Body of pancreas (tissue), 4 donors: Measurements from ENCODE around the gene MS4A1. TPM values are rescaled to one million over a fixed set of nuclear protein-coding genes. Genes with fewer than 3 reads are reported as not detected.
A peak's percentile ranks its signal among the peaks of the same experiment; 100 is the strongest.

Experiments used
- ATAC-seq: fragments of 150-250 bp; one replicate; pipeline ENCODE4 v1.9.1; 2016
- DNase-seq, 4 donors: peaks; one replicate each; pipeline ENCODE4 v3.0.0-alpha.2; 2019
- H3K27ac ChIP-seq, 4 donors: fragments of 200-600 bp; sonication (generic); 1 replicate in 3 of 4; 2 replicates in 1 of 4; pipeline versions ENCODE4 v1.5.1 to v1.6.1; 2016 to 2019; ENCODE audit warnings: mild to moderate bottlenecking in 1 of 4, mixed read lengths in 1 of 4, moderate library complexity in 1 of 4
- H3K27me3 ChIP-seq, 2 donors: fragments of 200-600 bp; sonication (generic); one replicate each; pipeline ENCODE4 v1.6.0; 2016; ENCODE audit warnings: mild to moderate bottlenecking in 1 of 2
- H3K36me3 ChIP-seq, 2 donors: fragments of 200-600 bp; sonication (generic); replicated peaks in 1 of 2; 2 replicates each; pipeline ENCODE4 v1.5.1; 2016; ENCODE audit warnings: low read depth in 2 of 2; ENCODE audit not compliant: insufficient read depth in 1 of 2
- H3K4me1 ChIP-seq: fragments of 200-600 bp; sonication (generic); one replicate; pipeline ENCODE4 v1.6.0; 2016
- H3K4me3 ChIP-seq, 2 donors: fragments of 200-600 bp; sonication (generic); 1 replicate in 1 of 2; 2 replicates in 1 of 2; pipeline ENCODE4 v1.5.1; 2016 to 2019
- H3K9me3 ChIP-seq, 3 donors: fragments of 200-600 bp; sonication (generic); 1 replicate in 2 of 3; 2 replicates in 1 of 3; pipeline ENCODE4 v1.5.1; 2016
- CTCF ChIP-seq, 7 experiments: fragments of 450-650 bp in 4 of 7; fragments of 200-600 bp in 3 of 7; sonication (generic) in 3 of 7; IDR thresholded peaks; one replicate each; pipeline ENCODE4 v1.5.1; 2016 to 2019; ENCODE audit warnings: antibody characterized with exemption in 7 of 7
- POLR2A ChIP-seq, 3 donors: fragments of 450-650 bp; IDR thresholded peaks; one replicate each; pipeline ENCODE4 v1.6.1; 2016; ENCODE audit warnings: antibody characterized with exemption in 3 of 3, mild to moderate bottlenecking in 2 of 3
- WGBS, 2 donors: methylation state at CpG; one replicate each; pipeline ENCODE4 v1.1.5; 2017; 5-methylcytosine and 5-hydroxymethylcytosine counted together
- intact Hi-C: fragments of 100-400 bp; cut with DNase I; formaldehyde crosslinking; loops from one replicate; pipeline ENCODE4 v1.15.1; 2023
- total RNA-seq, 2 donors: library from RNA; depleted of rRNA; stranded (reverse); fragments of >200 nt; gene quantifications; one replicate each; pipeline ENCODE4 v1.1.0, GENCODE V29; 2016

MS4A1 gene
- total RNA-seq, 2 donors from 2014 or later = not detected

- 53 to 67% methylated on average over 6 of the region's 6 CpGs for WGBS, 2 donors
- no peak for ATAC-seq
- TF ChIP-seq CTCF (IDR thresholded peaks at IDR 0.05) = no peak
- no peak for TF ChIP-seq POLR2A (IDR thresholded peaks at IDR 0.05)
Measured at GRCh38 chr11:60477035-60477445, 21.4 kb downstream of the MS4A1 start.

GRCh38 chr11:60482361-60482760 is 26.7 kb downstream of the MS4A1 start:
- TF ChIP-seq CTCF (IDR thresholded peaks at IDR 0.05) (no peak), POLR2A (IDR thresholded peaks at IDR 0.05) (no peak)
- intact Hi-C loops = no loop called here
- WGBS, 2 donors = 53 to 61% methylated on average over 2 of the region's 2 CpGs
- DNase-seq = peak in 1 of 4 donors; percentile 22
- Histone ChIP-seq H3K36me3 (no peaks in the 10 kb centered on the region), H3K9me3 (no peaks in the 10 kb centered on the region), H3K27ac (no peak overlapping the region), H3K4me3 (no peak overlapping the region), H3K4me1 (no peaks in the 10 kb centered on the region), H3K27me3 (no peaks in the 10 kb centered on the region)
- ATAC-seq = no peak

More at GRCh38 chr11:60477035-60477445, 21.4 kb downstream of the MS4A1 start:
- no peak overlapping the region for H3K4me3 ChIP-seq
- intact Hi-C loops = no loop called here
- H3K27me3 ChIP-seq = no peaks in the 10 kb centered on the region
- H3K36me3 ChIP-seq = no peaks in the 10 kb centered on the region
- no peaks in the 10 kb centered on the region for H3K4me1 ChIP-seq
- no peaks in the 10 kb centered on the region for H3K9me3 ChIP-seq
- H3K27ac ChIP-seq = no peak overlapping the region
- DNase-seq = peak in 1 of 4 donors; percentile 32

- DNase-seq (peak; percentile 45 to 61 (median 57)), ATAC-seq (peak; percentile 71)
- Histone ChIP-seq H3K4me3 (no peak overlapping the region), H3K36me3 (no peaks in the 10 kb centered on the region), H3K4me1 (no peaks in the 10 kb centered on the region), H3K27me3 (no peaks in the 10 kb centered on the region), H3K9me3 (no peaks in the 10 kb centered on the region), H3K27ac (no peak overlapping the region)
- intact Hi-C loops = no loop called here
- WGBS, 2 donors = 37 to 46% methylated on average over 5 of the region's 5 CpGs
- TF ChIP-seq CTCF (IDR thresholded peaks at IDR 0.05) (peak; percentile 19 to 80 (median 68)), POLR2A (IDR thresholded peaks at IDR 0.05) (no peak)
Measured at GRCh38 chr11:60485987-60486386, 30.3 kb downstream of the MS4A1 start.

GRCh38 chr11:60492488-60493009 is 36.9 kb downstream of the MS4A1 start, which contains the start of gene MS4A12:
Gene MS4A12 (plus strand): TSS chr11:60492778. CDS start chr11:60497319, 4,541 bp downstream.
- ATAC-seq (no peak), DNase-seq (no peak)
- Histone ChIP-seq H3K4me1 (no peaks in the 10 kb centered on the region), H3K9me3 (no peaks in the 10 kb centered on the region), H3K4me3 (no peak within 1 kb of the TSS), H3K27me3 (no peaks in the 10 kb centered on the region), H3K27ac (no peak within 1 kb of the TSS), H3K36me3 (no peaks in the 10 kb centered on the region)
- TF ChIP-seq CTCF (IDR thresholded peaks at IDR 0.05) (no peak), POLR2A (IDR thresholded peaks at IDR 0.05) (no peak)
- intact Hi-C loops = loop anchor here (10.0 kb wide), 1 partner anchor 128 kb away; no protein-coding TSS in a partner anchor
- 70% methylated on average over 4 of the region's 4 CpGs for WGBS, 2 donors

- ATAC-seq (no peak), DNase-seq (no peak)
- Histone ChIP-seq H3K9me3 (no peaks in the 10 kb centered on the region), H3K27ac (no peak overlapping the region), H3K27me3 (no peaks in the 10 kb centered on the region), H3K36me3 (no peaks in the 10 kb centered on the region), H3K4me3 (no peak overlapping the region), H3K4me1 (no peaks in the 10 kb centered on the region)
- TF ChIP-seq CTCF (IDR thresholded peaks at IDR 0.05) = no peak
- TF ChIP-seq POLR2A (IDR thresholded peaks at IDR 0.05) = no peak
- 81 to 91% methylated on average over 2 of the region's 2 CpGs for whole genome bisulfite sequencing, 2 donors
- intact Hi-C loops = loop anchor here (10.0 kb wide), 1 partner anchor 129 kb away; no protein-coding TSS in a partner anchor
Measured at GRCh38 chr11:60493454-60493853, 37.8 kb downstream of the MS4A1 start.
